ENCODE measurements around the gene DCP1B.
"Not testable (repeated sequence)": the region's sequence is repeated elsewhere in the genome, so short reads cannot be mapped to it uniquely, and the experiment has no call there.

DCP1B gene

GRCh38 chr12:1974812-1975211 lies 29.4 kb downstream of the DCP1B start:
- DNase-seq: no peak

DNA sequence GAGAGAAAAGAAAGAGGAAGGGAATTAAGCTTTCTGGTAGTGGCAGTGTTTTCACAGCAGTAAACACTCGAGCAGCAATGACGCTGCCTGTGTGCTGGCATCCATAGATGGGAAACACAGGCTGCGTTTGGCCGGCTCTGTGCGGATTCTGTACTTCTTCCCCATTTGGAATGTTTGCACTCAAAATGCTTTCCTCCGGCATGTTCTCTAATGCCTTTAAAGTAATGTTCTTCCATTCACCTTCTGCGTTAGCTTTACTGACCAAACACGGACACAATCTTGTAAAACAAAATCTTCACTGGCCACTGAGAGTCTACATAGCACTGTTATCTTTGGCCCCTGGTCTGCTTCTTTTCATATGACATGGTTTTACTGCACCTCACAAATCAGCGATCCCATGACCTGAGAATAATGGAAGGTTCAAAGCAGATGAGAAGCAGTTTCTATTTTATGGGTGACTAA lies 31.4 kb downstream of the DCP1B start:
- DNase-seq: no peak

DNA sequence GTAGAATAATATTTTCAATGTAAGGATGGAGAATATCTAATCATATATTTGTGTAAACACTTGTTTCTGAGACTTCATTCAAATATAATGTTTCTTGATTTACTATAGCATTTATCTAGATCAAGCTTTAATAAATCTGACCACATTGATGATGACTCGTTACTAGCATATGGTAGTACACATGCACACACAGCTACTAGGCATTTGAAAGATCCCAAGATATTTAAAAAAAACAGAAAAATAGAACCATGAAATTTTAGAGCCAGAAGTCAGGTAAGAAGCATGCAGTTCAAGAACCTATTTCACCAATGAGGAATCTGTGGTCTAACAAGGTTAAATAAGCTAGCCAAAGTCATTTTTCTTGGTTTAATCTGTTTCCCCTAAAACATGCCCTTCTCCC lies 32.0 kb downstream of the DCP1B start:
- DNase-seq: no peak

- DNase-seq: no peak
These were observed 33.8 kb downstream of the DCP1B start for GRCh38 chr12:1970331-1970900.

DNA sequence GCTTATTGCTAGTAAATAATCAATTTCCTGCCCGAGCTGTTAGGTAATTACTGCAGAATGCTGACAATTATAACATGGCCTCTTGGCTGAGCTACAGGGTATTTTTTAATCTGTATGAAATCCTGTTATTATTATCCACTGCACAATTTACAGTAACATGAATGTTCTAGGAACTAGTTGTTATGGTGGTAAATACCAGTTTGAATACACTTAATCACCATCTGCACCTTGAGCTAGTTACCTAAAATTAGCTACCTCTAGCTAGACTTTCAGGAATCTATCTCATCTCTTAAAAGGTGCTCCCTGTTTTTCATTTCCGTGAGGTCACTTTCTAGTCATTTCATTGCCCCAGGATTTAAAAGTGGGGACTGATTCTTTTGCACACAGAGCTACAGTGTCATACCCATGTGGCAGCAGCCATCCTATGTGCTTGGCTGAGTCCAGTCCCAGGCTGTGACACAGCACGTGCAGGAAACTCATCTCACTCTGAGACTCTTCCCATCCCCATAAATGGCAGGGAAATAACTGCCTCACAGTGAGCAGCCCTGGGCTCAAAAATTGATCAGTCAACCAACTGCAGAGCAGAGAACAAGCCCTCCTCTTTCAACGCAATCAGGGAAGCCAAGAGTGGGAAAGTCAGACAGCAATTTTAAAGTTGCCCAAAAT lies 37.6 kb downstream of the DCP1B start:
- no peak for DNase-seq

GRCh38 chr12:1965916-1966315 lies 38.3 kb downstream of the DCP1B start:
- DNase-seq: no peak

- no peak for DNase-seq
These were observed 41.9 kb downstream of the DCP1B start for GRCh38 chr12:1962051-1963020.

- DNase-seq: no peak
These were observed 47.5 kb downstream of the DCP1B start for GRCh38 chr12:1956716-1957115.

DNA sequence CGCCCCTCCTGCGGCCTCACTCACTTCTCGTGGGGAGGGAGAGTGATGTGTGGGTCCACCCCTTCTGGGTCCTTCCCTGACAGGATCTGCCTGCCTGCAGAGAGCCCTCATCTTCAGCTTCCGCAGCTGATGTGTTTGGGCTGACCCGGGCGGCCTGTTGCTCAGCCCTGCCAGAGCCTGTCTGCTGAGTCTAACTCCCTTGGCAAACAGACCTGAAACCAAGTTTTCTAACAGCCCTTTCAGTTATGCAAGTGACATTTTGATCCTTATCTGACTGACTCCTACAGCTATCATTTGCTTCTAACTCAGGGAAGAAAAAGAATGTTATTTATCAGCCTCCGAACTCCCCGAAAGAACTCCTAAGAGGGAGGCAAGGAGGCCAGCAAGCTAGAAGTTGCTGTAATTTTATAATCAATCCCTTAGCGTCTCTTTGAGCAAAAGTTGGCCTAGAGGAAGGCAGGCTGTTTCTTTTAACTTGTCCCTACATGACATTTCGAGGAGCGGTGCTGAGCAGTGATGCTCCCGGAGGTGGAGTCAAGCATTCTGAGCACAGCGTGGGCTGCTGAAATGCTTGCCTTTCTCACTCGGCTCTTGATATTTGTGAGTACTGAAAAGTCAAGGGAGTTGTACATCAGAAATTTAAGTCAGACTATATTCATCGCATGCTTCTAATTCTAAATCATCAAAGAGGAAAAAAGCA lies 54.3 kb downstream of the DCP1B start:
- DNase-seq: peak; percentile 2

GRCh38 chr12:1948883-1949282 lies 55.4 kb downstream of the DCP1B start:
- DNase-seq: no peak

- no peak for DNase-seq
These were observed 57.2 kb downstream of the DCP1B start for GRCh38 chr12:1947081-1947480.

GRCh38 chr12:1946296-1946695 lies 58.0 kb downstream of the DCP1B start:
- no peak for DNase-seq

DNA sequence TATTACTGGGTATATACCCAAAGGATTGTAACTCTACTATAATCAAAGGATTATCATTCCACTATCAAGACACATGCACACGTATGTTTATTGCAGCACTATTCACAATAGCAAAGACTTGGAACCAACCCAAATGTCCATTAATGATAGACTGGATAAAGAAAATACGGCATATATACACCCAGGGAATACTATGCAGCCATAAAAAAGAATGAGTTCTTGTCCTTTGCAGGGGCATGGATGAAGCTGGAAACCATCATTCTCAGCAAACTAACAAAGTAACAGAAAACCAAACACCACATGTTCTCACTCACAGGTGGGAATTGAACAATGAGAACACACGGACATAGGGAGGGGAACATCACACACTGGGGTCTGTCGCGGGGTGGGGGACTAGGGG lies 58.8 kb downstream of the DCP1B start:
- not testable (repeated sequence) for DNase-seq

- DNase-seq: peak; percentile 83
These were observed 64.3 kb downstream of the DCP1B start for GRCh38 chr12:1939801-1940607.

DNA sequence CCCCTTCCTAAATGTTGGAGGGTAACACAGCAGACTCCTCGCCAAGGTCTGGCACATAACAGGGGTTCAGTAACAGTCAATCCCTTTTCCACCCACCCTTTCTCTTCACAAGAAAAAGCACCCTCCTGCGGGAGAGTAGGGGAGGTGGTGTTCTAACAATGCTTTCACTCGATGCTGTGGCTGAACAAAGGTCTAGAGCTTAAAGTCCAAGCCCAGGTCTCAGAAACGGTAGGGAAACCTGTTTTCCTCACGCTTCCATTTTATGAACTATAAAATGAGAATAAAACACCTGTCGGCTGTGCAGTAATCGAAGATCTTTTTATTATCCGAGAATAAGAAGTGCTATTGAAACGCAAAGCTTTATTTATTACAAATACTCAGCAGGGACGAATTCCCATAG lies 64.9 kb downstream of the DCP1B start:
- DNase-seq: no peak

DNA sequence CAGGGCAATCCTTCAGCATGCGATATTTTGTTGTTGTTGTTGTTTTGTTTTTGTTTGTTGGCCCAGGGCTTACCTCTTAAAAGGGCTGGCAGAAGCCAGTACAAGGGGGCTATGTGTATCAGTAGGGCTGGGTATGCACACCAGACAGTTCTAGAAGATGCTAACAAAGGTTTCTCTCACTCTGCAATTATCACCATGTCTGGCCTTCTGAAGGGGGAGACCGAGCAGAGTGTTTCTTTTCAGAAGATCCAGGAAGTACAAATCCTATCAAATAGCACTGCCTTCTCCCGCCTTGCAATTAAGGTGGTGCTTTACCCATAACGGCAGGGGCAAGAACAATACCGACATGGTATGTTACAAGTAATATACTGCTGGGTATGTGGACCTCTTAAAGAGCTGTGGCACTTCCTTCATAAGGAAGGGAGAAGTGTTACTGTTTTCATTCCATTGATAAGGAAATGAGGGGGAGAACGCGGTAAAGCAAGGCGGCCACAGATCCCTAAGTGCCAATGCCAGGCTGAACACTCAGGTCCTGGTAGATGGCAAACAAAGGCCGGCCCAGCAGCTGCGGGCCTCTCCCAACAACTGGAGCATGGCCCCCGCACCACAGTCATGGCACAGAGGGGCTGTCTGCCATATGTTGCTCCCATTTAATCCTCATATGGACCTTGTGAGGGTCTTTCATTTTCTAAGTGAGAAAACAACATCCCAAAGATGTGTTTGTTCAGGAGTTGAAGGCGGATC lies 66.6 kb downstream of the DCP1B start:
- no peak for DNase-seq

DNA sequence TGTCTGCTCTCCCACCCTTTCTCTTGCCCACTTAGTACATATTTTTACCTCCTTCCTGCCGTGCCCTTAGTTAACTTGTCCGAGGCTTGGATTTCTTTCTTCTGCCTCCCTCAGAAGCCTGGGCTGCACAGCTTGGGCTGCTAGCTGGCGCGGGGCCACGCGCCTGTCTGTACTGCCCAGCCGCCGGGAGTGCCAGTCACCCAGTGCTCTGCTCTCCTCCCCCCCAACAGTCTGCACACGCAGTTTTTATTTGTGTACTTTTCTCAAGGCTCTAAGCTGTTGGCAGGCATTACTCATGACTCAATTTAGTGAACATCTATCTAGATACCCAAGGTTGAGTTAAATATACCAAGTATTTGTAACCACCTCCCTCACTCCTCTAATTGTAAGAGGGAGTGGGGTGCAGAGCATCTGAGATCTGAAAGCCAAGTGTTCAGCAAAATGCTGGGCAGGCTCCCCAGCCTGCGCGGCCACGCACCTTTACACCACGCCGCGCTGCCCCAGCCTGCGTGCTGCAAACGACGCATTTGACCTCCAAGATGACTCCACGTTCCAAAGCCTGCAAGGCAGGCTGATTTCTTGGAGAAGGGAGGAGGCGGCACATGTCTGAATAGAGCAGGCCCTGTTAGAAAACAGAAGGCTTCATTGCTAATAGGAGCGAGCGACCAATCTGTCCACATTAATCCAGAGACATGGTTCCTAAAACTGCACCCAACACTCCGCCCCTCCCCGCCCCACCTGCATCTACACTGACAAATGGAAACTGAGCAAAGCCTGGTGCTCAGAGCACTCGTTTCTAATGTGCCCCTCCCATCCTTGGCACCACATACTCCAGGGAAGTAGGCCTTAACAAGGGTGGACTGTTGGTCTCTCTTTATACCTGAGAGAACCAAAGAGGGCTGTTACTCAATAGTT lies 67.6 kb downstream of the DCP1B start:
- no peak for DNase-seq

GRCh38 chr12:1935700-1936378 lies 68.4 kb downstream of the DCP1B start:
- DNase-seq: no peak

DNA sequence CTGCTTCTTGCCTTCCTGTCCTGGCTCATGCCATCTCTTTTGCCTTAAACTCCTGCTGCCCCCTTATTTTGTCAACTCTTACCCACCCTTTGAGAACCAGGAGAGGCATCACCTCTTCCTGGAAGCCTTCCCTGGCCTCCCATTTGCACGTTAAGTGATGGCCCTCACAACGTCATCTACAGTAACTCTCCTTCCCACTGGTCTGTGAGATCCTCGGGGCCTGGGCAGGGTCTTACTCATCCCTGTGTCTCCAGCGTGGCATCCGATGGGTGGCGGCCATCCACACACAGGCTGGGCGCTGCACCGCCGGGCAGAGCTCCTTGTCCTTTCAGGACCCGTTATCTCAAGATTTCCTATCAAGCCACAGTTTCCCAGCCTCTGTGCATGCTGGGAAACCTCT lies 69.0 kb downstream of the DCP1B start:
- DNase-seq: no peak

- no peak for DNase-seq
These were observed 69.4 kb downstream of the DCP1B start for GRCh38 chr12:1934831-1935230.
